Progenitor cell of endocrine pancreas (in vitro differentiated cells): ENCODE results near the gene GLI1. TPM values are rescaled to one million over a fixed set of nuclear protein-coding genes. Genes with fewer than 3 reads are reported as not detected.
"Not testable (repeated sequence)": the region's sequence is repeated elsewhere in the genome, so short reads cannot be mapped to it uniquely, and the experiment has no call there.

Experiments used
- DNase-seq: peaks from one replicate; pipeline ENCODE4 v3.0.0; 2021; ENCODE audit warnings: low spot score; ENCODE audit not compliant: unreplicated experiment
- H3K27ac Mint-ChIP-seq: 2 replicates; pipeline ENCODE4 v1.8.0; 2021; ENCODE audit warnings: mild to moderate bottlenecking, moderate library complexity, mixed read lengths
- H3K27me3 Mint-ChIP-seq: 2 replicates; pipeline ENCODE4 v1.8.0; 2021; ENCODE audit warnings: mixed read lengths
- H3K36me3 Mint-ChIP-seq: 2 replicates; pipeline ENCODE4 v1.8.0; 2022; ENCODE audit warnings: mixed read lengths; ENCODE audit not compliant: insufficient read depth
- H3K4me1 Mint-ChIP-seq: 2 replicates; pipeline ENCODE4 v1.8.0; 2021; ENCODE audit warnings: low read depth, mixed read lengths
- H3K4me3 Mint-ChIP-seq: 2 replicates; pipeline ENCODE4 v1.8.0; 2021; ENCODE audit warnings: low read depth, mild to moderate bottlenecking, moderate library complexity, mixed read lengths
- H3K9me3 Mint-ChIP-seq: 2 replicates; pipeline ENCODE4 v1.8.0; 2021; ENCODE audit warnings: low read depth, mixed read lengths
- CTCF ChIP-seq: fragments of 200-600 bp; sonication (generic); IDR thresholded peaks from one replicate; pipeline ENCODE4 v1.5.0; 2021; ENCODE audit warnings: antibody characterized with exemption, mild to moderate bottlenecking; ENCODE audit not compliant: unreplicated experiment
- total RNA-seq: library from RNA; stranded (reverse); gene quantifications from 2 replicates; pipeline ENCODE4 v1.2.1, GENCODE V29; 2021

GLI1 gene
- total RNA-seq, 1 donor from 2014 or later: 0.91 TPM

GRCh38 chr12:57435293-57435692, 24.3 kb upstream of the GLI1 start:
- peak overlapping the region; percentile 10 for H3K27ac Mint-ChIP-seq
- H3K36me3 Mint-ChIP-seq: no peaks in the 10 kb centered on the region
- H3K27me3 Mint-ChIP-seq: peaks cover 3% of the 10 kb centered on the region
- no peak overlapping the region for H3K4me3 Mint-ChIP-seq
- no peaks in the 10 kb centered on the region for H3K9me3 Mint-ChIP-seq
- peaks cover 18% of the 10 kb centered on the region for H3K4me1 Mint-ChIP-seq
- no peak for DNase-seq
- TF ChIP-seq CTCF: no peak

- Mint-ChIP-seq H3K4me1 (peaks cover 8% of the 10 kb centered on the region), H3K4me3 (no peak overlapping the region)
- DNase-seq: no peak
These were observed 21.2 kb upstream of the GLI1 start for GRCh38 chr12:57438400-57438799.

GRCh38 chr12:57439762-57440266, 19.8 kb upstream of the GLI1 start:
- Mint-ChIP-seq H3K27ac (no peak overlapping the region), H3K4me3 (no peak overlapping the region), H3K9me3 (no peaks in the 10 kb centered on the region), H3K27me3 (peaks cover 3% of the 10 kb centered on the region), H3K4me1 (peaks cover 4% of the 10 kb centered on the region), H3K36me3 (no peaks in the 10 kb centered on the region)
- no peak for DNase-seq
- no peak for TF ChIP-seq CTCF

More at GRCh38 chr12:57438400-57438799, 21.2 kb upstream of the GLI1 start:
- H3K27me3 Mint-ChIP-seq: peaks cover 3% of the 10 kb centered on the region
- H3K9me3 Mint-ChIP-seq: no peaks in the 10 kb centered on the region
- no peaks in the 10 kb centered on the region for H3K36me3 Mint-ChIP-seq
- no peak overlapping the region for H3K27ac Mint-ChIP-seq
- no peak for TF ChIP-seq CTCF

- not testable (repeated sequence) for DNase-seq, H3K4me3 Mint-ChIP-seq, H3K27me3 Mint-ChIP-seq, H3K27ac Mint-ChIP-seq, H3K9me3 Mint-ChIP-seq, H3K36me3 Mint-ChIP-seq, H3K4me1 Mint-ChIP-seq
These were observed 18.2 kb upstream of the GLI1 start for GRCh38 chr12:57441393-57441792.

- Mint-ChIP-seq H3K27me3 (no peaks in the 10 kb centered on the region), H3K36me3 (no peaks in the 10 kb centered on the region), H3K4me3 (no peak overlapping the region), H3K9me3 (no peaks in the 10 kb centered on the region), H3K27ac (no peak overlapping the region), H3K4me1 (peaks cover 1% of the 10 kb centered on the region)
- TF ChIP-seq CTCF: no peak
- DNase-seq: no peak
These were observed 17.6 kb upstream of the GLI1 start for GRCh38 chr12:57441846-57442427.

GRCh38 chr12:57444337-57444736, 15.2 kb upstream of the GLI1 start:
- H3K4me1 Mint-ChIP-seq, H3K4me3 Mint-ChIP-seq, H3K27me3 Mint-ChIP-seq, H3K27ac Mint-ChIP-seq, H3K36me3 Mint-ChIP-seq, H3K9me3 Mint-ChIP-seq, DNase-seq: not testable (repeated sequence)
